IPS-11a (cell line): ENCODE data around the gene SIX4.
"Not testable (repeated sequence)": the region's sequence is repeated elsewhere in the genome, so short reads cannot be mapped to it uniquely, and the experiment has no call there.

Experiments used
- H3K4me3 ChIP-seq: one replicate; pipeline ENCODE4 v1.5.1; 2013; ENCODE audit warnings: low read depth, low read length, control low read depth

SIX4 gene

GRCh38 chr14:60723907-60724618 is at the start of gene SIX4:
SIX4 (minus strand) TSS chr14:60724351; CDS start chr14:60724074, 277 bp downstream.
- H3K4me3 ChIP-seq = peak within 1 kb of the TSS; percentile 96

GRCh38 chr14:60773558-60773957 is 49.4 kb upstream of the SIX4 start:
- no peak overlapping the region for H3K4me3 ChIP-seq

- H3K4me3 ChIP-seq = no peak overlapping the region
These were observed 47.0 kb upstream of the SIX4 start for GRCh38 chr14:60771117-60771516.

- H3K4me3 ChIP-seq = no peak overlapping the region
These were observed 44.5 kb upstream of the SIX4 start for GRCh38 chr14:60768602-60769001.

GRCh38 chr14:60760644-60761364 is 36.7 kb upstream of the SIX4 start:
- H3K4me3 ChIP-seq = no peak overlapping the region

GRCh38 chr14:60760209-60760608 is 36.1 kb upstream of the SIX4 start:
- H3K4me3 ChIP-seq = no peak overlapping the region

- no peak overlapping the region for H3K4me3 ChIP-seq
These were observed 34.7 kb upstream of the SIX4 start for GRCh38 chr14:60758885-60759284.

- no peak overlapping the region for H3K4me3 ChIP-seq
These were observed 33.4 kb upstream of the SIX4 start for GRCh38 chr14:60757567-60758002.

- no peak overlapping the region for H3K4me3 ChIP-seq
These were observed 32.7 kb upstream of the SIX4 start for GRCh38 chr14:60756847-60757246.

GRCh38 chr14:60753264-60754119 is 29.3 kb upstream of the SIX4 start:
- H3K4me3 ChIP-seq = no peak overlapping the region

GRCh38 chr14:60744566-60744965 is 20.4 kb upstream of the SIX4 start:
- H3K4me3 ChIP-seq = no peak overlapping the region

GRCh38 chr14:60738843-60739508 is 14.8 kb upstream of the SIX4 start:
- no peak overlapping the region for H3K4me3 ChIP-seq

- no peak overlapping the region for H3K4me3 ChIP-seq
These were observed 12.3 kb upstream of the SIX4 start for GRCh38 chr14:60736494-60736893.

GRCh38 chr14:60735416-60735815 is 11.3 kb upstream of the SIX4 start:
- peak overlapping the region; percentile 99 for H3K4me3 ChIP-seq

GRCh38 chr14:60734465-60735242 is 10.5 kb upstream of the SIX4 start, which contains the start of gene MNAT1:
MNAT1 (plus strand) TSS chr14:60734761; CDS start chr14:60734863, 102 bp downstream.
- peak within 1 kb of the TSS; percentile 99 for H3K4me3 ChIP-seq

GRCh38 chr14:60732840-60733483 is 8.8 kb upstream of the SIX4 start:
- H3K4me3 ChIP-seq = no peak overlapping the region

- not testable (repeated sequence) for H3K4me3 ChIP-seq
These were observed 7.1 kb upstream of the SIX4 start for GRCh38 chr14:60731291-60731690.

- peak overlapping the region; percentile 96 for H3K4me3 ChIP-seq
These were observed 840 bp downstream of the SIX4 start for GRCh38 chr14:60723116-60723906.
